PC-3 (cell line): ENCODE results near the gene OR13C8.

Source experiments
- EZH2 ChIP-seq: fragments of 300-600 bp; sonication (generic); IDR thresholded peaks from one replicate; pipeline ENCODE4 v1.6.1; 2017; ENCODE audit warnings: antibody characterized with exemption, mild to moderate bottlenecking, low read length; ENCODE audit not compliant: unreplicated experiment
- TF ChIP-seq, protein P1 (sequence below): fragments of 300-600 bp; sonication (generic); conservative IDR thresholded peaks from 2 replicates; pipeline ENCODE4 v1.5.1; 2017; ENCODE audit warnings: antibody characterized with exemption, low read depth, mild to moderate bottlenecking, low read length

DNA sequence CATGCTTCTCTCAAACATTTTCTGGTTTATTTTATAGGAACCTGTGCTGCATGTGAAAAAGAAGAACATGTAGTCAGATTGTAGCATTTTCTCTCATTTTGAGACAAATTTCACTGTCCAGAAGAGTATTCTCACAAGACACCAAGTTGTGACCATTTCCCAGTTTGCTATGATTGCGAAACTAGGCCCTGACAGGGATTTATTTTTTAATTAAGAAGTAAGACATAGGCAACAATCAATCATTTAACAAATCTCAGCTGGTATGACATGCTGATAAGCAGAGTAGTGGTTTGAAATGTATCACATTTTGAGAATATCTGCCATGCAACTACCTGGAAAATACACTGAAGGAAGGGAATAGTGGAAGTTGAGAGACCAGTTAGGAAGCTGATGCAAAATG is 11.6 kb downstream of the OR13C8 start:
- TF ChIP-seq, protein P1, sequence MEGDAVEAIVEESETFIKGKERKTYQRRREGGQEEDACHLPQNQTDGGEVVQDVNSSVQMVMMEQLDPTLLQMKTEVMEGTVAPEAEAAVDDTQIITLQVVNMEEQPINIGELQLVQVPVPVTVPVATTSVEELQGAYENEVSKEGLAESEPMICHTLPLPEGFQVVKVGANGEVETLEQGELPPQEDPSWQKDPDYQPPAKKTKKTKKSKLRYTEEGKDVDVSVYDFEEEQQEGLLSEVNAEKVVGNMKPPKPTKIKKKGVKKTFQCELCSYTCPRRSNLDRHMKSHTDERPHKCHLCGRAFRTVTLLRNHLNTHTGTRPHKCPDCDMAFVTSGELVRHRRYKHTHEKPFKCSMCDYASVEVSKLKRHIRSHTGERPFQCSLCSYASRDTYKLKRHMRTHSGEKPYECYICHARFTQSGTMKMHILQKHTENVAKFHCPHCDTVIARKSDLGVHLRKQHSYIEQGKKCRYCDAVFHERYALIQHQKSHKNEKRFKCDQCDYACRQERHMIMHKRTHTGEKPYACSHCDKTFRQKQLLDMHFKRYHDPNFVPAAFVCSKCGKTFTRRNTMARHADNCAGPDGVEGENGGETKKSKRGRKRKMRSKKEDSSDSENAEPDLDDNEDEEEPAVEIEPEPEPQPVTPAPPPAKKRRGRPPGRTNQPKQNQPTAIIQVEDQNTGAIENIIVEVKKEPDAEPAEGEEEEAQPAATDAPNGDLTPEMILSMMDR, result no peak
- no peak for TF ChIP-seq EZH2
